K562 (cell line): ENCODE data around the gene SLBP. TPM values are rescaled to one million over a fixed set of nuclear protein-coding genes. Genes with fewer than 3 reads are reported as not detected.

Experiments used
- ATAC-seq: fragments of 200-7000 bp; cut with Tn5 transposase; 3 replicates; pipeline ENCODE4 v1.9.1; 2020; ENCODE audit warnings: moderate library complexity
- BruUV-seq: library from RNA; stranded (reverse); fragments of 400-500 nt; replicated peaks from 2 replicates; lab custom pipeline; 2021; lab: Mats Ljungman, UMichigan
- CTCF ChIA-PET: fragments of 300-600 bp; formaldehyde crosslinking; extraction: SDS; loops from one replicate; lab custom pipeline; 2021; ENCODE audit warnings: low intra/inter-chr PET ratio; lab: Yijun Ruan, JAX
- POLR2A ChIA-PET: fragments of 300-600, 350-650 bp; sonication (Branson Sonifier 250); formaldehyde crosslinking; extraction: SDS; loops from one replicate; lab custom pipeline; 2021; ENCODE audit warnings: antibody characterized with exemption, inconsistent platforms; lab: Yijun Ruan, JAX
- DNase-seq, 4 experiments: peaks; one replicate each; pipeline versions ENCODE4 v3.0.0 to v3.0.0-alpha.2; 2011 to 2018; ENCODE audit warnings: low spot score in 3 of 4, mixed read lengths in 3 of 4; ENCODE audit errors: extremely low read depth in 1 of 4
- FAIRE-seq: peaks from 2 replicates; lab custom pipeline; 2011; peaks lifted over from hg19 to GRCh38; lab: Jason Lieb, UNC
- H2AFZ ChIP-seq: 2 replicates; pipeline ENCODE4 v1.6.0; 2011; ENCODE audit warnings: low read depth, low read length, control low read depth, inconsistent platforms
- H3K27ac ChIP-seq: fragments of 200-600 bp; 3 replicates; pipeline ENCODE4 v1.8.0; 2011; ENCODE audit warnings: low read depth, mild to moderate bottlenecking, control low read depth, inconsistent platforms, low read length, moderate library complexity, mixed read lengths; ENCODE audit errors: extremely low read depth
- H3K27me3 ChIP-seq, 2 experiments: fragments of 300-600 bp in 1 of 2; 2 replicates in 1 of 2; 3 replicates in 1 of 2; pipeline versions ENCODE4 v1.6.0 to v1.8.0; 2011; ENCODE audit warnings: inconsistent platforms in 2 of 2, low read length in 2 of 2, mild to moderate bottlenecking in 1 of 2, mixed read lengths in 1 of 2, moderate library complexity in 1 of 2; ENCODE audit not compliant: control insufficient read depth in 2 of 2, insufficient read depth in 2 of 2
- H3K36me3 ChIP-seq: fragments of 300-600 bp; 3 replicates; pipeline ENCODE4 v1.8.0; 2011; ENCODE audit warnings: mild to moderate bottlenecking, low read length, inconsistent platforms; ENCODE audit not compliant: control insufficient read depth, insufficient read depth
- H3K4me1 ChIP-seq, 2 experiments: fragments of 200-600 bp in 1 of 2; replicated peaks in 1 of 2; 2 replicates in 1 of 2; 3 replicates in 1 of 2; pipeline versions ENCODE4 v1.5.1 to v1.8.0; 2011; ENCODE audit warnings: inconsistent platforms in 2 of 2, low read length in 2 of 2, mild to moderate bottlenecking in 1 of 2, mixed read lengths in 1 of 2, moderate library complexity in 1 of 2; ENCODE audit not compliant: control insufficient read depth in 2 of 2, insufficient read depth in 2 of 2
- H3K4me2 ChIP-seq: 2 replicates; pipeline ENCODE4 v1.6.1; 2011; ENCODE audit warnings: low read length, control low read depth, inconsistent platforms, mixed read lengths; ENCODE audit not compliant: insufficient read depth
- H3K4me3 ChIP-seq: fragments of 200-600 bp; sonication (generic), shearing (Covaris generic); 2 replicates; pipeline ENCODE4 v1.5.1; 2016; ENCODE audit warnings: control low read depth, inconsistent platforms
- H3K79me2 ChIP-seq: fragments of 200-600 bp; 3 replicates; pipeline ENCODE4 v1.8.0; 2011; ENCODE audit warnings: low read length, inconsistent platforms; ENCODE audit not compliant: control insufficient read depth, insufficient read depth
- H3K9ac ChIP-seq, 2 experiments: 2 replicates each; pipeline versions ENCODE4 v1.6.0 to v1.6.1; 2011; ENCODE audit warnings: low read depth in 2 of 2, low read length in 2 of 2, control low read depth in 1 of 2, inconsistent platforms in 1 of 2, mild to moderate bottlenecking in 1 of 2, mixed read lengths in 1 of 2; ENCODE audit not compliant: insufficient read depth in 1 of 2
- H3K9me1 ChIP-seq: one replicate; pipeline ENCODE4 v1.6.0; 2011; ENCODE audit warnings: inconsistent platforms, mild to moderate bottlenecking, low read length, moderate library complexity; ENCODE audit not compliant: control insufficient read depth, insufficient read depth
- H3K9me3 ChIP-seq: replicated peaks from 2 replicates; pipeline ENCODE4 v1.5.1; 2011; ENCODE audit warnings: low read depth, low read length, inconsistent platforms; ENCODE audit not compliant: control insufficient read depth, insufficient read depth
- H4K20me1 ChIP-seq: replicated peaks from 2 replicates; pipeline ENCODE4 v1.6.1; 2011; ENCODE audit warnings: low read length, inconsistent platforms, mixed read lengths; ENCODE audit not compliant: control insufficient read depth, insufficient read depth
- BHLHE40 ChIP-seq: IDR thresholded peaks from 2 replicates; pipeline ENCODE4 v1.6.1; 2011; ENCODE audit warnings: low read length, improper control_type of control experiment
- FIP1L1 ChIP-seq: fragments of 200-400 bp; formaldehyde crosslinking; IDR thresholded peaks from 2 replicates; pipeline ENCODE4 v1.6.1; 2018; ENCODE audit warnings: mild to moderate bottlenecking, low read depth, low read length; ENCODE audit not compliant: poor library complexity, severe bottlenecking
- GATAD2B ChIP-seq: fragments of 450-650 bp; IDR thresholded peaks from 2 replicates; pipeline ENCODE4 v1.6.1; 2017; ENCODE audit warnings: mild to moderate bottlenecking, borderline replicate concordance
- MBD1 ChIP-seq: fragments of 250-450 bp; sonication (Bioruptor Pico); IDR thresholded peaks from 2 replicates; pipeline ENCODE4 v1.8.0; 2022; ENCODE audit warnings: inconsistent platforms
- NRF1 ChIP-seq, 2 experiments: fragments of 450-650 bp; IDR thresholded peaks in 1 of 2; conservative IDR thresholded peaks in 1 of 2; 2 replicates each; pipeline ENCODE4 v1.6.1; 2014; ENCODE audit warnings: mild to moderate bottlenecking in 2 of 2
- SUPT5H ChIP-seq: fragments of 450-650 bp; IDR thresholded peaks from 2 replicates; pipeline ENCODE4 v1.6.1; 2016
- TAF15 ChIP-seq: fragments of 200-400 bp; formaldehyde crosslinking; IDR thresholded peaks from 2 replicates; pipeline ENCODE4 v1.6.1; 2017; ENCODE audit warnings: mild to moderate bottlenecking, low read depth, low read length, moderate library complexity
- ZBTB7A ChIP-seq: IDR thresholded peaks from 2 replicates; pipeline ENCODE4 v1.6.1; 2011; ENCODE audit warnings: low read depth, mild to moderate bottlenecking, low read length, moderate library complexity, borderline replicate concordance; ENCODE audit not compliant: control insufficient read depth
- WGBS: fragments of 100-300 bp; shearing (Covaris generic); methylation state at CpG from one replicate; pipeline ENCODE4 v1.1.6; 2016; ENCODE audit warnings: low coverage, mixed read lengths; ENCODE audit not compliant: insufficient coverage; ENCODE audit errors: missing lambda C conversion rate; 5-methylcytosine and 5-hydroxymethylcytosine counted together
- in situ Hi-C: fragments of 300-500 bp; cut with MboI; formaldehyde crosslinking; loops from 4 replicates; pipeline ENCODE4 v1.15.0; 2018; ENCODE audit warnings: inconsistent platforms, mixed read lengths
- intact Hi-C: fragments of 100-400 bp; cut with micrococcal nuclease; formaldehyde crosslinking; loops from 2 replicates; pipeline ENCODE4 v1.14.2; 2022
- polyA plus RNA-seq, 8 experiments: library from polyadenylated mRNA; depleted of rRNA in 4 of 8; stranded (reverse) in 5 of 8; unstranded in 3 of 8; fragments of >200 nt; fragmentation: Nextera tagmentation in 2 of 8; fragmentation: Illumina TruSeq in 1 of 8; extraction: Ambion mirVana in 2 of 8; extraction: Trizol in 1 of 8; gene quantifications; 2 replicates each; pipeline versions ENCODE4 v1.2.1 to v1.2.3, GENCODE V29; 2011 to 2014; ENCODE audit warnings: inconsistent platforms in 1 of 8, missing spikeins in 1 of 8
- total RNA-seq, 7 experiments: library from RNA; depleted of rRNA in 6 of 7; stranded (reverse); fragments of >200 nt in 6 of 7; fragmentation: Illumina TruSeq in 2 of 7; extraction: Trizol in 2 of 7; gene quantifications; 2 replicates each; pipeline versions ENCODE4 v1.2.1 to v1.2.3, GENCODE V29; 2011 to 2021; ENCODE audit warnings: low replicate concordance in 1 of 7
- TF ChIP-seq, protein P1 (sequence below): sonication (generic); formaldehyde crosslinking; IDR thresholded peaks from 2 replicates; pipeline ENCODE4 v1.8.1; 2023; ENCODE audit warnings: mild to moderate bottlenecking, missing genetic modification reagents
- TF ChIP-seq, protein P2 (sequence below), 2 experiments: IDR thresholded peaks; 2 replicates each; pipeline ENCODE4 v1.6.1; 2011; ENCODE audit warnings: borderline replicate concordance in 1 of 2, control low read depth in 1 of 2, low read depth in 1 of 2, low read length in 1 of 2, mild to moderate bottlenecking in 1 of 2, mixed read lengths in 1 of 2, moderate library complexity in 1 of 2; ENCODE audit not compliant: insufficient read depth in 1 of 2, insufficient read length in 1 of 2, poor library complexity in 1 of 2, severe bottlenecking in 1 of 2; ENCODE audit errors: extremely low read depth in 1 of 2

Gene SLBP
- total and polyA plus RNA-seq, 9 of the 15 experiments (the other 6 are each of a cell fraction or from before 2014, with no cell fraction given): 49.4 to 221 (median 162) TPM

DNA sequence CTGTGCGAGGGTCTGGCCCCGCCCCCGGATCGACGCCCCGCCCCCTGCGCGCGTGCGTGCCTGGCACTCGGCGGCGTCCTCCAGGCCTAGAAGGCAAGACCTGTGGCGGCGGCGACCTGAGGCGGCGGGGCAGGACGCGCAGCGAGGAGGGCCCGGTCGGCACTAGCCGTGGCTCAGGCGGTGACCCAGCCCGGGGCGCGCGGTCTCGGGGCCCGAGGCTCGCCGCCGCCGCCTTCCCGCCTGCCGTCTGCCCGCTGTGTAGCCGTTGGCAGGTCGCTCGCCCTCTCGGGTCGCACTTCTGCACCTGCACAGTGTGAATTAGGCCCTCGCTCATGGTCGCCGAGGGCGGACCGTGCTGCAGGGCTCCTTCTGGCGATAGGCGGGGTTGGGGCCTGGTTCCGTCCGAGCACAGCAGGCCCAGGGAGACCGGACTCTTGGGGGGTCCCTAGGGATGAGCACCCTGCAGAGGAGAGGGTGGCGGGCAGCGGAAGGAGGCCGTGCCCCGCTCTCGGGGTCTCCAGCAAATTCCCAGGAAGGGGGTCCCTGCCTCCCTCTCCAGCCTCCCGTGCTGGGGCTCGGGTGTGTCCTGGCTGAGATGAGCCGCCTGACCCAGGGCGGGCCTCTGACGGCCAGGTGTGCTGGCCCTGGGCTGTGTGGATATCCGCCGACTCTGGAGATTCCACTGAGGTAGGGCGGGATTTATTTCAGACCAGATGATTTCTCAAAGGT is 27.4 kb downstream of the SLBP start:
- Histone ChIP-seq H2AFZ (peak overlapping the region; percentile 76; the same call in 1 of the 2 replicates), H3K79me2 (no peaks in the 10 kb centered on the region), H3K4me2 (peak overlapping the region; percentile 49; the same call in 1 of the 2 replicates), H3K9me3 (no peaks in the 10 kb centered on the region), H3K27me3 (no peaks in the 10 kb centered on the region), H4K20me1 (no peaks in the 10 kb centered on the region), H3K9me1 (peaks cover 3% of the 10 kb centered on the region), H3K9ac (peak overlapping the region; percentile 0 to 84; a peak in 3 of 4 replicates), H3K4me3 (no peak overlapping the region), H3K4me1 (peaks cover 8 to 31% of the 10 kb centered on the region in 2 experiments; a peak in 3 of 5 replicates), H3K36me3 (no peaks in the 10 kb centered on the region), H3K27ac (peak overlapping the region; percentile 36; the same call in 1 of the 3 replicates)
- 59% methylated on average over 24 of the region's 66 CpGs for WGBS
- in situ Hi-C loops (no loop called here), intact Hi-C loops (no loop called here)
- no TSS peak for BruUV-seq
- peak; percentile 32; the same call in 1 of the 2 replicates for TF ChIP-seq BHLHE40
- peak; percentile 70 for TF ChIP-seq FIP1L1
- TF ChIP-seq, protein P1, sequence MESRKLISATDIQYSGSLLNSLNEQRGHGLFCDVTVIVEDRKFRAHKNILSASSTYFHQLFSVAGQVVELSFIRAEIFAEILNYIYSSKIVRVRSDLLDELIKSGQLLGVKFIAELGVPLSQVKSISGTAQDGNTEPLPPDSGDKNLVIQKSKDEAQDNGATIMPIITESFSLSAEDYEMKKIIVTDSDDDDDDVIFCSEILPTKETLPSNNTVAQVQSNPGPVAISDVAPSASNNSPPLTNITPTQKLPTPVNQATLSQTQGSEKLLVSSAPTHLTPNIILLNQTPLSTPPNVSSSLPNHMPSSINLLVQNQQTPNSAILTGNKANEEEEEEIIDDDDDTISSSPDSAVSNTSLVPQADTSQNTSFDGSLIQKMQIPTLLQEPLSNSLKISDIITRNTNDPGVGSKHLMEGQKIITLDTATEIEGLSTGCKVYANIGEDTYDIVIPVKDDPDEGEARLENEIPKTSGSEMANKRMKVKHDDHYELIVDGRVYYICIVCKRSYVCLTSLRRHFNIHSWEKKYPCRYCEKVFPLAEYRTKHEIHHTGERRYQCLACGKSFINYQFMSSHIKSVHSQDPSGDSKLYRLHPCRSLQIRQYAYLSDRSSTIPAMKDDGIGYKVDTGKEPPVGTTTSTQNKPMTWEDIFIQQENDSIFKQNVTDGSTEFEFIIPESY (CRISPR knock-in tag): peak; percentile 84
- TF ChIP-seq SUPT5H: no peak
- 0 out of 2 replicates have a peak, but pooled peaks have one; percentile 14 for TF ChIP-seq GATAD2B
- peak in 1 of 2 experiments; percentile 74; a peak in 2 of 4 replicates for TF ChIP-seq NRF1 (conservative IDR thresholded peaks at IDR 0.05 in 1 of 2, IDR thresholded peaks at IDR 0.05 in 1 of 2)
- peak; percentile 85 for TF ChIP-seq MBD1 (CRISPR knock-in tag)
- TF ChIP-seq TAF15: no peak
- TF ChIP-seq ZBTB7A: 0 out of 2 replicates have a peak, but pooled peaks have one; percentile 20
- TF ChIP-seq, protein P2, sequence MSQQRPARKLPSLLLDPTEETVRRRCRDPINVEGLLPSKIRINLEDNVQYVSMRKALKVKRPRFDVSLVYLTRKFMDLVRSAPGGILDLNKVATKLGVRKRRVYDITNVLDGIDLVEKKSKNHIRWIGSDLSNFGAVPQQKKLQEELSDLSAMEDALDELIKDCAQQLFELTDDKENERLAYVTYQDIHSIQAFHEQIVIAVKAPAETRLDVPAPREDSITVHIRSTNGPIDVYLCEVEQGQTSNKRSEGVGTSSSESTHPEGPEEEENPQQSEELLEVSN (IDR thresholded peaks at IDR 0.05; ENCODE audit: borderline replicate concordance in 1 of 2, extremely low read depth in 1 of 2, insufficient read depth in 1 of 2, insufficient read length in 1 of 2, low read depth in 1 of 2, low read length in 1 of 2, poor library complexity in 1 of 2, severe bottlenecking in 1 of 2): no peak
- CTCF ChIA-PET: interaction anchor here (0.6 kb wide), 1 partner anchor 64 kb away, joined by 3 read pairs; no protein-coding TSS in a partner anchor
- POLR2A ChIA-PET: interaction anchor here (0.7 to 1.4 kb wide), 3 partner anchors 14 to 60 kb away, joined by 3 to 7 read pairs (median 5); partner anchors contain the start of gene SLBP
- DNase-seq (no peak), FAIRE-seq (no peak), ATAC-seq (no peak)
